Kidney (tissue), 14 donors: Measurements from ENCODE around the gene HNRNPAB. TPM values are rescaled to one million over a fixed set of nuclear protein-coding genes. Genes with fewer than 3 reads are reported as not detected.

Experiments used
- DNase-seq, 5 donors: peaks; one replicate each; pipeline ENCODE4 v3.0.0-alpha.2; 2013 to 2020
- FAIRE-seq: peaks from 2 replicates; lab custom pipeline; 2012; peaks lifted over from hg19 to GRCh38; lab: Jason Lieb, UNC
- H3K27ac ChIP-seq, 2 donors: one replicate each; pipeline ENCODE4 v1.7.0; 2013; ENCODE audit warnings: low read depth in 2 of 2, low read length in 2 of 2, inconsistent platforms in 1 of 2
- H3K27me3 ChIP-seq: one replicate; pipeline ENCODE4 v1.7.1; 2013; ENCODE audit warnings: low read length, inconsistent platforms; ENCODE audit not compliant: control insufficient read depth, insufficient read depth
- H3K36me3 ChIP-seq, 3 donors: one replicate each; pipeline versions ENCODE4 v1.7.0 to v1.7.1; 2013; ENCODE audit warnings: low read length in 3 of 3, control low read depth in 1 of 3, inconsistent platforms in 1 of 3; ENCODE audit not compliant: insufficient read depth in 3 of 3, control insufficient read depth in 2 of 3
- H3K4me1 ChIP-seq, 3 donors: one replicate each; pipeline versions ENCODE4 v1.7.0 to v1.7.1; 2013; ENCODE audit warnings: low read length in 3 of 3, inconsistent platforms in 1 of 3, low read depth in 1 of 3; ENCODE audit not compliant: control insufficient read depth in 2 of 3, insufficient read depth in 2 of 3
- H3K4me3 ChIP-seq, 3 donors: one replicate each; pipeline versions ENCODE4 v1.7.0 to v1.8.1; 2013; ENCODE audit warnings: low read length in 3 of 3, control low read depth in 1 of 3, inconsistent platforms in 1 of 3
- H3K9ac ChIP-seq, 3 donors: one replicate each; pipeline versions ENCODE4 v1.7.0 to v1.7.1; 2013; ENCODE audit warnings: low read length in 3 of 3, control low read depth in 1 of 3, inconsistent platforms in 1 of 3
- H3K9me3 ChIP-seq, 3 donors: one replicate each; pipeline versions ENCODE4 v1.7.0 to v1.7.1; 2013; ENCODE audit warnings: low read length in 3 of 3, control low read depth in 1 of 3, inconsistent platforms in 1 of 3; ENCODE audit not compliant: control insufficient read depth in 2 of 3, insufficient read depth in 1 of 3
- CTCF ChIP-seq: IDR thresholded peaks from 3 replicates; pipeline ENCODE4 v1.5.1; 2012; ENCODE audit warnings: mild to moderate bottlenecking, moderate library complexity, borderline replicate concordance; ENCODE audit not compliant: insufficient read depth; ENCODE audit errors: extremely low read depth
- intact Hi-C: fragments of 100-400 bp; cut with DNase I; formaldehyde crosslinking; loops from one replicate; pipeline ENCODE4 v1.11.1; 2022
- polyA plus RNA-seq: library from polyadenylated mRNA; stranded (reverse); fragments of 350-450 nt; fragmentation: Illumina TruSeq; extraction: RNeasy Lipid Tissue Mini Kit (QIAGEN cat#74804); gene quantifications from one replicate; pipeline ENCODE4 v1.2.3, GENCODE V29; 2014; ENCODE audit warnings: low read depth, low replicate concordance; ENCODE audit not compliant: insufficient read depth
- total RNA-seq: library from RNA; stranded (reverse); fragmentation: NEBNext Ultra II Directional; extraction: Animal tissue kit (Norgen Biotek cat#: 25700); gene quantifications from one replicate; pipeline ENCODE4 v1.2.1, GENCODE V29; 2021
- donor health status: control.
- donor health status: control.
- donor health status: control.
- donor health status: control.
- donor health status: control.
- donor health status: DM: yes; HTN: yes; CAD: no.
- donor health status: Normal renal cell carcinoma (clear cell type).

The HNRNPAB gene
- total and polyA plus RNA-seq, 2 donors from 2014 or later, result 81.8 to 130 TPM

DNA sequence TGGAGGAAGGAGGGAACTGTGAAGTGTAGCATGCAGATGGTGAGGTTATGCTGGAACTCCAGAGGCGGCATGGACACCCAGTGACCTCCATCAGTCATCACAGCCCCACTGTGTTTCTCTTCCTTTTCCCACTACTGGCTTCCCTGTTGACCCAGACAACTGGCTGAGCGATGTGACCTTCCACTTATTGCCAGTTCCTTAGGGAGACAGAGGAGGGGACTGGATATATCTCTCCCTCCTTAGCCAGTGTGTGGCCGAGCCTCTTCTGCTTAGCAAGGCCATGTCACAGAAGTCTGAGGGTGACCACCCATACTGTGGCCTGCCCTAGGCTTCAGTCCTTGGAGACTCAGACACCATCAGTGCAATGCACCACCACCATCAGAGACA lies 31.2 kb downstream of the HNRNPAB start:
- peak in 1 of 5 donors; percentile 31 for DNase-seq
- Histone ChIP-seq H3K4me1 (peaks cover 0 to 44% (median 16%) of the 10 kb centered on the region in 3 donors), H3K9me3 (no peaks in the 10 kb centered on the region), H3K36me3 (peaks cover 0 to 4% (median 0%) of the 10 kb centered on the region in 3 donors), H3K27me3 (no peaks in the 10 kb centered on the region), H3K27ac (no peak overlapping the region), H3K4me3 (no peak overlapping the region), H3K9ac (no peak overlapping the region)
- FAIRE-seq, result no peak
- no peak for TF ChIP-seq CTCF
- intact Hi-C loops, result no loop called here

DNA sequence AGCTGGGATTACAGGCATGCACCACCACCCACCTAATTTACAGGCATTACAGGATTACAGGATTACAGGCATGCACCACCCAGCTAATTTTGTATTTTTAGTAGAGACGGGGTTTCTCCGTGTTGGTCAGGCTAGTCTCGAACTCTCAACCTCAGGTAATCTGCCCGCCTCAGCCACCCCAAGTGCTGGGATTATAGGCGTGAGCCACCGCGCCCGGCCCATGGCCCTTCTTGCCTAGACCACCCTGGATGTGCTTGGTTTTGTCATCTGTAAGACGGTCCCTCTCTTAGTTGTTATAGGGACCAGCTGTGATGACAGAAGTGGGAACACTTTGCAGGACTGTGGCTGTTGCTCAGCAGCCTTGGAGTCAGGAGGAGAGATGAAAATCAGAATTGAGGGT lies 31.8 kb downstream of the HNRNPAB start:
- H3K27ac ChIP-seq, result peak overlapping the region in 1 of 2 donors; percentile 7
- H3K36me3 ChIP-seq, result peaks cover 0 to 3% (median 0%) of the 10 kb centered on the region in 3 donors
- no peaks in the 10 kb centered on the region for H3K9me3 ChIP-seq
- FAIRE-seq, result no peak
- H3K27me3 ChIP-seq, result no peaks in the 10 kb centered on the region
- H3K4me3 ChIP-seq, result no peak overlapping the region
- TF ChIP-seq CTCF, result no peak
- intact Hi-C loops, result no loop called here
- H3K9ac ChIP-seq, result no peak overlapping the region
- DNase-seq, result peak in 1 of 5 donors; percentile 53
- H3K4me1 ChIP-seq, result peaks cover 0 to 41% (median 10%) of the 10 kb centered on the region in 3 donors

DNA sequence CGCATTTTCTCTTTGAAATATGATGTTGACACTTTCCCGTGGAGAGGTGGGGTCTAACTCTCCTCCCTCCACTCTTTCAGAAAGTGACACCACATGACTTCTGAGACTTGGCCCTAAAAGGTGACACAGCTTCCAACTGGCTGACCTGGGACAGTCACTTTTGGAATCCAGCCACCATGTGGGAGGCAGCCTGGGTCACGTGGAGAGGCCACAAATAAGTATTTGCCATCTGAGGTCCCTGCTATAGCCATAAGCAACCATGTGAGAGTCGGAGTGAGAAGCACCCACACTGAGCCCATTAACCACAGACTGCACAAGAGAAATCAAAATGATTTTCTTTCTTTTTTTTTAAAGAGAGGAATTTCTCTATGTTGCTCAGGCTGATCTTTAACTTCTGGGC lies 32.3 kb downstream of the HNRNPAB start:
- FAIRE-seq (no peak), DNase-seq (peak in 3 of 5 donors; percentile 24 to 63 (median 59))
- Histone ChIP-seq H3K27ac (peak overlapping the region in 1 of 2 donors; percentile 7), H3K36me3 (no peaks in the 10 kb centered on the region), H3K4me3 (no peak overlapping the region), H3K27me3 (no peaks in the 10 kb centered on the region), H3K9ac (no peak overlapping the region), H3K4me1 (peaks cover 0 to 35% (median 6%) of the 10 kb centered on the region in 3 donors), H3K9me3 (no peaks in the 10 kb centered on the region)
- intact Hi-C loops, result no loop called here
- TF ChIP-seq CTCF, result no peak
